Vagina (tissue), 2 donors: ENCODE data around the gene THBD. TPM values are rescaled to one million over a fixed set of nuclear protein-coding genes. Genes with fewer than 3 reads are reported as not detected.

Source experiments
- DNase-seq, 2 donors: peaks; one replicate each; pipeline ENCODE4 v3.0.0-alpha.2; 2017; ENCODE audit errors: extremely low spot score in 2 of 2
- H3K27ac ChIP-seq: fragments of 200-600 bp; sonication (generic); one replicate; pipeline ENCODE4 v1.5.1; 2019
- H3K27me3 ChIP-seq: fragments of 200-600 bp; sonication (generic); one replicate; pipeline ENCODE4 v1.5.1; 2019
- H3K36me3 ChIP-seq, 2 donors: fragments of 200-600 bp; sonication (generic); one replicate each; pipeline ENCODE4 v1.5.1; 2017 to 2019
- H3K4me1 ChIP-seq: fragments of 200-600 bp; sonication (generic); one replicate; pipeline ENCODE4 v1.5.1; 2019
- H3K4me3 ChIP-seq, 2 donors: fragments of 200-600 bp; sonication (generic); 1 replicate in 1 of 2; 2 replicates in 1 of 2; pipeline ENCODE4 v1.5.1; 2016 to 2019
- H3K9me3 ChIP-seq: fragments of 200-600 bp; sonication (generic); one replicate; pipeline ENCODE4 v1.5.1; 2019
- POLR2A ChIP-seq, 2 donors: fragments of 450-650 bp; IDR thresholded peaks; one replicate each; pipeline ENCODE4 v1.6.1; 2017; ENCODE audit warnings: antibody characterized with exemption in 2 of 2, mild to moderate bottlenecking in 2 of 2, moderate library complexity in 2 of 2
- POLR2AphosphoS5 ChIP-seq, 2 donors: sonication (generic); formaldehyde crosslinking; IDR thresholded peaks; one replicate each; pipeline ENCODE4 v1.9.0; 2017; ENCODE audit warnings: antibody characterized with exemption in 2 of 2, mild to moderate bottlenecking in 2 of 2, low read depth in 1 of 2; ENCODE audit not compliant: insufficient read depth in 1 of 2
- intact Hi-C: fragments of 100-400 bp; cut with DNase I; formaldehyde crosslinking; loops from one replicate; pipeline ENCODE4 v1.15.1; 2023
- total RNA-seq: library from RNA; depleted of rRNA; stranded (reverse); fragments of >200 nt; gene quantifications from one replicate; pipeline ENCODE4 v1.2.3, GENCODE V29; 2016
- TF ChIP-seq, protein P1 (sequence below), 3 experiments: fragments of 450-650 bp in 2 of 3; fragments of 200-600 bp in 1 of 3; sonication (generic) in 1 of 3; IDR thresholded peaks; one replicate each; pipeline ENCODE4 v1.5.1; 2017 to 2019; ENCODE audit warnings: antibody characterized with exemption in 3 of 3, mild to moderate bottlenecking in 2 of 3, moderate library complexity in 2 of 3

The THBD gene
- total RNA-seq, 1 donor from 2014 or later, result 76.9 TPM

DNA sequence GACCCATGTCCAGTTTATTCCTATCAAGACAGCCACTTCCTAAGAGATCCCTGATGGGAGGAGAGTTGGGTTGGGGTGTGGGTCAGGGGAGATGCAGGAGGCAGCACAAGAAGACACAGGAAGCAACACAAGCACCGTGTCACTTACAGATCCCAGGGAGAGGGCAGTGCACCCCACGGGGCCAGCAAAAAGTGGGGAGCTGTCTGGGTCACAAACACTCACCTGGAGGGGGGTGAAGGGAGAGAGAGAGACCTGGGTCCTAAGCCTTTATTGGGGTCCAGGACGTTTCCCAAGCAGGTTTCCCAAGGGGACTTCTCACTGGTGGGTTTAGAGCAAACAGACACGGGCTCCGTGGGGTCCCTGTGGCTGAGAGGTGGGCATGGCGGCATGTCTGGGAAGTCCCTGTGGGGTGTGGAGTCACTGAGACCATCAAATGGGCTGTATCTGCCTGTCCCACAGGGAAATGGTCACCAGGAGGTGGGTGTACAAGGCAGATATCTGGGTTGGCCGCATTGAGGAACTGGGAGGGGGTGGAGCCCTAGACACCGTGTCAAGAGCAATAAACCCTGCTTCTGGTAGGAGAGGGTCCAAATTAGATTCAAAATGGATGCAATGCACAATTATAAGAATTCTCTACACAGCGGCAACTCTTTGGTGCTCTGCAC, 38.2 kb upstream of the THBD start:
- DNase-seq, result no peak
- intact Hi-C loops, result loop anchor here (10.0 kb wide), 1 partner anchor 57 kb away; no protein-coding TSS in a partner anchor
- H3K4me3 ChIP-seq, result no peak overlapping the region
- H3K4me1 ChIP-seq, result peaks cover 12% of the 10 kb centered on the region
- peak overlapping the region; percentile 70 for H3K27ac ChIP-seq
- H3K36me3 ChIP-seq, result no peaks in the 10 kb centered on the region
- H3K27me3 ChIP-seq, result no peaks in the 10 kb centered on the region
- no peaks in the 10 kb centered on the region for H3K9me3 ChIP-seq
- no peak for TF ChIP-seq POLR2A (IDR thresholded peaks at IDR 0.05)
- TF ChIP-seq, protein P1, sequence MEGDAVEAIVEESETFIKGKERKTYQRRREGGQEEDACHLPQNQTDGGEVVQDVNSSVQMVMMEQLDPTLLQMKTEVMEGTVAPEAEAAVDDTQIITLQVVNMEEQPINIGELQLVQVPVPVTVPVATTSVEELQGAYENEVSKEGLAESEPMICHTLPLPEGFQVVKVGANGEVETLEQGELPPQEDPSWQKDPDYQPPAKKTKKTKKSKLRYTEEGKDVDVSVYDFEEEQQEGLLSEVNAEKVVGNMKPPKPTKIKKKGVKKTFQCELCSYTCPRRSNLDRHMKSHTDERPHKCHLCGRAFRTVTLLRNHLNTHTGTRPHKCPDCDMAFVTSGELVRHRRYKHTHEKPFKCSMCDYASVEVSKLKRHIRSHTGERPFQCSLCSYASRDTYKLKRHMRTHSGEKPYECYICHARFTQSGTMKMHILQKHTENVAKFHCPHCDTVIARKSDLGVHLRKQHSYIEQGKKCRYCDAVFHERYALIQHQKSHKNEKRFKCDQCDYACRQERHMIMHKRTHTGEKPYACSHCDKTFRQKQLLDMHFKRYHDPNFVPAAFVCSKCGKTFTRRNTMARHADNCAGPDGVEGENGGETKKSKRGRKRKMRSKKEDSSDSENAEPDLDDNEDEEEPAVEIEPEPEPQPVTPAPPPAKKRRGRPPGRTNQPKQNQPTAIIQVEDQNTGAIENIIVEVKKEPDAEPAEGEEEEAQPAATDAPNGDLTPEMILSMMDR (IDR thresholded peaks at IDR 0.05), result no peak
- TF ChIP-seq POLR2AphosphoS5 (IDR thresholded peaks at IDR 0.05; ENCODE audit: insufficient read depth in 1 of 2, low read depth in 1 of 2), result no peak

DNA sequence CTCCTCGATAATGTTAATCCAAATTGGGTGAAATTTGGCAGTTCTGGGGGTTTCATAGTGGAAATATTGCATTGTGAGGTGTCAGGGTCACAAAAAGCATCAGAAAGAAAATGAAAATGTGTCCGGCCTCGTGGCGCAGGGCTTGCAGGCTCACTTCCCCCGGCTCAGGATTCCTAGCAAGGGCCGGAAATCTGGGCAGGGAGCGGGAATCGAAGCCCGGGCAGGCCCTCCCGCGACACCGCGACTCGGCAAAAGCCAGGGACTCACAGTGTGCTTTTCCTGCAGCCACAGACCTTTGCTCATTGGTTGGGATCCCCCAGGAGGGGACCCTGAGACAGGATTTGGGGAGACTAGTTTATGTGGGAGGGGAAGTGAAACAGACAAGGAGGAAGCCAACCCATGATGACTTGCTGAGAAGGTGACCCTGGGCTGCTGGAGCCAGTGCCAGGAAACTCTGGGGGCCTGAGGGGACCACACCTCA, 37.5 kb upstream of the THBD start:
- TF ChIP-seq POLR2AphosphoS5 (IDR thresholded peaks at IDR 0.05; ENCODE audit: insufficient read depth in 1 of 2, low read depth in 1 of 2) (peak in 1 of 2 donors; percentile 43), POLR2A (IDR thresholded peaks at IDR 0.05) (no peak)
- Histone ChIP-seq H3K36me3 (no peaks in the 10 kb centered on the region), H3K9me3 (no peaks in the 10 kb centered on the region), H3K27ac (peak overlapping the region; percentile 70), H3K4me1 (peaks cover 12% of the 10 kb centered on the region), H3K4me3 (peak overlapping the region in 1 of 2 donors; percentile 38), H3K27me3 (no peaks in the 10 kb centered on the region)
- intact Hi-C loops, result loop anchor here (10.0 kb wide), 1 partner anchor 58 kb away; no protein-coding TSS in a partner anchor
- no peak for DNase-seq

DNA sequence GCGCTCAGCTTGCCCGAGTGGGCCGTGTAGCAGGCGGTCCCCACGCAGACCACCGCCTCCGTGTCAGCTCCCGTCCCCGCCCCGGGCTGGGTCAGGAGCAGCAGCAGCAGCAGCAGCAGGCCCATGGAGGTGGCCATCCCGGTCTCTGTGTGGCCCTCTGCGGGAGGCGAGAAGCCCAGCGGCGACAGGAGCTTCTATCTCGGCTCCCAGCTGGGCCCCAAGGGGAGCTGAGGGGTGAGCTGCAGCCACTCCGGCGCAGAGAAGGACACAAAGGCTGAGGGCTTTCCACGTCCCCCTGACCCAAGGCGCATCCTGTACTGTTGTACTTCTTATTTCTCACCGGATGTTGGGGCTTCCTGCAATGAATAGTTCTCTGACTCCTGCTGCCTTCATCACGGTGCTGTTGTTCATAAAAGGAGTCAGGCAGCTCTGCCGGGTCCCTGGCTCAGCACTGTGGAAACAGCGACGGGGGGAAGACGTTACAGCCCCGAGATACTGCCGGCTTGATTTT, 36.6 kb upstream of the THBD start, which contains the start of gene CD93:
CD93 (minus strand) TSS at position 269 of the 511 bp plus-strand sequence; CDS start at position 137, 132 bp downstream.
- DNase-seq, result no peak
- H3K9me3 ChIP-seq, result no peaks in the 10 kb centered on the region

DNA sequence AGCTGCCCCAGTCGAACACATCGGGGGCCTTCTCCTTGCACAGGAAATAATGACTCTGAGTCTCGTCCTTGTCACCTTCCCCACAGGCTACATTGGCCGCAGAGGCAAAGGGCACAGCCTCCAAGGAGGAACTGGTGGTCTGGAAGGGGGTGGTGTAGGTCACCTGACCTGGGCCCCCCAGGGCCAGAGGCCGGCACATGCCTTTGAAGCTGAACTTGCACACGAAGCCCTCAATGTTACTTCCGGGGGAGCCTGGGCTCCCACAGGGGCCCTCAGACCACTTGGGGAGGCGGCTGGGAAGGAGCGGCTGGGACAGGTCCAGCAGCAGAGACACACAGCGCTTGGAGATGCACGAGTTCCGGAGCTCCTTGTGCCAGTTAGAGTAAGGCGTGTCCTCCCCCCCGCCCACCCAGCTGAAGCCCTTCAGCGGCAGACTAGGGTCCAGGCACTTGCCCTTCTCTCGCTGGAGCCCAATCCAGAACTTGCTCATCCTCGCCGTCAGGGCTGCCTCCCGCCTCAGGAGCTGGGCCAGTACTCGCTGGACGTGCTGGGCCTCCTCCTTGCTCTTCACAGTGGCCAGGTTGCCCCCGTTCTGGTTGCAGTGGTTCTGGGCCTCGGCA, 36.1 kb upstream of the THBD start:
- Histone ChIP-seq H3K9me3 (no peaks in the 10 kb centered on the region), H3K4me3 (peak overlapping the region; percentile 22 to 38), H3K4me1 (peaks cover 12% of the 10 kb centered on the region), H3K27ac (peak overlapping the region; percentile 70), H3K36me3 (no peaks in the 10 kb centered on the region), H3K27me3 (no peaks in the 10 kb centered on the region)
- TF ChIP-seq POLR2AphosphoS5 (IDR thresholded peaks at IDR 0.05; ENCODE audit: insufficient read depth in 1 of 2, low read depth in 1 of 2) (no peak), POLR2A (IDR thresholded peaks at IDR 0.05) (no peak)
- TF ChIP-seq, protein P1 (IDR thresholded peaks at IDR 0.05), result no peak
- intact Hi-C loops, result loop anchor here (10.0 kb wide), 1 partner anchor 59 kb away; no protein-coding TSS in a partner anchor
- no peak for DNase-seq

More for the DNA sequence above, 36.6 kb upstream of the THBD start, which contains the start of gene CD93:
- TF ChIP-seq POLR2AphosphoS5 (IDR thresholded peaks at IDR 0.05; ENCODE audit: insufficient read depth in 1 of 2, low read depth in 1 of 2), result peak; percentile 40 to 66
- TF ChIP-seq, protein P1 (IDR thresholded peaks at IDR 0.05), result no peak
- Histone ChIP-seq H3K4me1 (peaks cover 12% of the 10 kb centered on the region), H3K27me3 (no peaks in the 10 kb centered on the region), H3K4me3 (peak within 1 kb of the TSS; percentile 22 to 38), H3K36me3 (no peaks in the 10 kb centered on the region), H3K27ac (peak within 1 kb of the TSS; percentile 70)
- intact Hi-C loops, result loop anchor here (10.0 kb wide), 1 partner anchor 59 kb away; no protein-coding TSS in a partner anchor

DNA sequence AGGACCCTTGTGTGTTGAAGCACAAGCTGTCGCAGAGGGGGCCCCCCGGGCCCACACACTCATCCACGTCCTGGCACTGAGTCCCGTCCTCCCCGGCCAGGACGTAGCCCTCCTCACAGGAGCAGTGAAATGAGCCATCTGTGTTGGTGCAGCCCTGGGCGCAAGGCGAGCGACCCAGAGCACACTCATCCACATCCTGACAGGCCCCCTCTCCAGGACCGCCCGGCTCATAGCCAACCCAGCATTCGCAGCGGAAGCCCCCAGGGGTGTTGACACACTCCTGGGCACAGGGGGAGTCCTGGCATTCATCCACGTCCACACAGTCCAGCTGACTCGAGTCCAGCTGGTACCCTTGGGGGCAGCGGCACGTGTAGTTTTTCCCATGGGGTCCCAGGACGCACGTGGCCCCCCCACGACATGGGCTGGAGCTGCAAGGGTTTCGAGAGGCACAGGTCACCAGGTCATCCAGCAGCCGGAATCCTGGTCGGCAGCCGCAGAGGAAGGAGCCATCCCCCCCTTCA, 35.4 kb upstream of the THBD start:
- Histone ChIP-seq H3K36me3 (no peaks in the 10 kb centered on the region), H3K4me1 (peaks cover 12% of the 10 kb centered on the region), H3K27me3 (no peaks in the 10 kb centered on the region), H3K9me3 (no peaks in the 10 kb centered on the region), H3K27ac (peak overlapping the region; percentile 70), H3K4me3 (peak overlapping the region; percentile 22 to 38)
- no peak for DNase-seq
- intact Hi-C loops, result loop anchor here (10.0 kb wide), 1 partner anchor 60 kb away; no protein-coding TSS in a partner anchor
- TF ChIP-seq POLR2AphosphoS5 (IDR thresholded peaks at IDR 0.05; ENCODE audit: insufficient read depth in 1 of 2, low read depth in 1 of 2) (no peak), POLR2A (IDR thresholded peaks at IDR 0.05) (no peak)
- TF ChIP-seq, protein P1 (IDR thresholded peaks at IDR 0.05), result no peak
